Measurements from ENCODE around the gene LYPD8. TPM values are rescaled to one million over a fixed set of nuclear protein-coding genes. Genes with fewer than 3 reads are reported as not detected.

The LYPD8 gene
- polyA plus RNA-seq, 1 donor from 2014 or later, result not detected

DNA sequence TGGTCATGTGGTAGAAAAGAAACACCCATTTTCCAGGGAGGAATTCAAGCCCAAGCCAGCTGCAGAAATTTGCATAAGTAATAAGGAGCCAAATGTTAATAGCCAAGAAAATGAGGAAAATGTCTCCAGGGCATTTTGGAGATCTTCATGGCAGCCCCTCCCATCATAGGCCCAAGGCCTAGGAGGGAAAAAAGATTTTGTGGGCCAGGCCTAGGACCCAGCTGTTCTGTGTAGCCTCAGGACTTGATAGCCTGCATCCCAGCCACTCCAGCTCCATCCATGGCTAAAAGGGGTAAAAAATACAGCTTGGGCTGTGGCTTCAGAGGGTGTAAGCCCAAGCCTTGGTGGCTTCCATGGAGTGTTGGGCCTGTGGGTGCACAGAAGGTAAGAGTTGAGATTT lies 21.4 kb upstream of the LYPD8 start:
- Histone ChIP-seq H3K36me3 (ENCODE audit: insufficient read depth, low read length) (no peaks in the 10 kb centered on the region), H3K9ac (ENCODE audit: low read length) (no peak overlapping the region), H3K4me3 (ENCODE audit: low read length) (no peak overlapping the region), H3K4me2 (ENCODE audit: low read length) (no peak overlapping the region), H3K9me3 (ENCODE audit: low read length) (peaks cover 5% of the 10 kb centered on the region), H3F3A (ENCODE audit: insufficient read depth, low read length, poor library complexity, severe bottlenecking) (no peaks in the 10 kb centered on the region), H2AFZ (ENCODE audit: low read depth, low read length) (no peak overlapping the region), H4K20me1 (ENCODE audit: insufficient read depth) (no peaks in the 10 kb centered on the region), H3K79me2 (replicated peaks; ENCODE audit: insufficient read depth, low read length) (no peaks in the 10 kb centered on the region), H3K27ac (ENCODE audit: low read length) (no peak overlapping the region), H3K9me2 (ENCODE audit: insufficient read depth, low read length) (no peaks in the 10 kb centered on the region), H3K27me3 (ENCODE audit: insufficient read depth, low read depth, low read length) (no peaks in the 10 kb centered on the region)
- TF ChIP-seq RAD21 (conservative IDR thresholded peaks at IDR 0.05), result no peak
- no peak for TF ChIP-seq POLR2AphosphoS5 (IDR thresholded peaks at IDR 0.05)
- TF ChIP-seq EP300 (conservative IDR thresholded peaks at IDR 0.05; ENCODE audit: poor library complexity, severe bottlenecking), result no peak
- no peak for TF ChIP-seq MXI1 (conservative IDR thresholded peaks at IDR 0.05; ENCODE audit: poor library complexity, severe bottlenecking)
- TF ChIP-seq EZH2 (IDR thresholded peaks at IDR 0.05; ENCODE audit: borderline replicate concordance, insufficient read depth, low read length, poor library complexity, severe bottlenecking), result no peak
- TF ChIP-seq TAF1 (IDR thresholded peaks at IDR 0.05; ENCODE audit: low read depth), result no peak
- TF ChIP-seq, protein P1, sequence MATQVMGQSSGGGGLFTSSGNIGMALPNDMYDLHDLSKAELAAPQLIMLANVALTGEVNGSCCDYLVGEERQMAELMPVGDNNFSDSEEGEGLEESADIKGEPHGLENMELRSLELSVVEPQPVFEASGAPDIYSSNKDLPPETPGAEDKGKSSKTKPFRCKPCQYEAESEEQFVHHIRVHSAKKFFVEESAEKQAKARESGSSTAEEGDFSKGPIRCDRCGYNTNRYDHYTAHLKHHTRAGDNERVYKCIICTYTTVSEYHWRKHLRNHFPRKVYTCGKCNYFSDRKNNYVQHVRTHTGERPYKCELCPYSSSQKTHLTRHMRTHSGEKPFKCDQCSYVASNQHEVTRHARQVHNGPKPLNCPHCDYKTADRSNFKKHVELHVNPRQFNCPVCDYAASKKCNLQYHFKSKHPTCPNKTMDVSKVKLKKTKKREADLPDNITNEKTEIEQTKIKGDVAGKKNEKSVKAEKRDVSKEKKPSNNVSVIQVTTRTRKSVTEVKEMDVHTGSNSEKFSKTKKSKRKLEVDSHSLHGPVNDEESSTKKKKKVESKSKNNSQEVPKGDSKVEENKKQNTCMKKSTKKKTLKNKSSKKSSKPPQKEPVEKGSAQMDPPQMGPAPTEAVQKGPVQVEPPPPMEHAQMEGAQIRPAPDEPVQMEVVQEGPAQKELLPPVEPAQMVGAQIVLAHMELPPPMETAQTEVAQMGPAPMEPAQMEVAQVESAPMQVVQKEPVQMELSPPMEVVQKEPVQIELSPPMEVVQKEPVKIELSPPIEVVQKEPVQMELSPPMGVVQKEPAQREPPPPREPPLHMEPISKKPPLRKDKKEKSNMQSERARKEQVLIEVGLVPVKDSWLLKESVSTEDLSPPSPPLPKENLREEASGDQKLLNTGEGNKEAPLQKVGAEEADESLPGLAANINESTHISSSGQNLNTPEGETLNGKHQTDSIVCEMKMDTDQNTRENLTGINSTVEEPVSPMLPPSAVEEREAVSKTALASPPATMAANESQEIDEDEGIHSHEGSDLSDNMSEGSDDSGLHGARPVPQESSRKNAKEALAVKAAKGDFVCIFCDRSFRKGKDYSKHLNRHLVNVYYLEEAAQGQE (IDR thresholded peaks at IDR 0.05; ENCODE audit: borderline replicate concordance), result no peak

DNA sequence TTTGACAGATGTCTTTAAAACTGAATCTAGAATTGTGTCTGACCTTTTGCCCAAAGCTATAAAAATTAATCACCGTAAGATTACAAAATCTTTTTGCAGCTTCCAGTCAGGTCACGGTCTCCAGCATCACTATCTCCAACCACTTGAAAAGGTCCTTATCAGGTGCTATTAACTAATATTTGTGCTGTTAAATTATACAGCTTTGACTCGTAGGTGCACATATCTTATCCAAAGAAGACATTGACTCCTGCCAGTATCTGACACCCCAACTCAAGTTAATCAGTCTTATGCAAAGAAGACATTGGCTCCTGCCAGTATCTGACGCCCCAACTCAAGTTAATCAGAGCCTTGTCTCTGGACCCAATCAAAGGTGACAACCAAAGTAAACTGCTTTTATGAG lies 19.9 kb upstream of the LYPD8 start:
- peaks cover 5% of the 10 kb centered on the region for H3K9me3 ChIP-seq (ENCODE audit: low read length)
- H3K79me2 ChIP-seq (replicated peaks; ENCODE audit: insufficient read depth, low read length), result no peaks in the 10 kb centered on the region
- H3F3A ChIP-seq (ENCODE audit: insufficient read depth, low read length, poor library complexity, severe bottlenecking), result no peaks in the 10 kb centered on the region
- no peaks in the 10 kb centered on the region for H3K36me3 ChIP-seq (ENCODE audit: insufficient read depth, low read length)
- H2AFZ ChIP-seq (ENCODE audit: low read depth, low read length), result no peak overlapping the region
- no peak for TF ChIP-seq EZH2 (IDR thresholded peaks at IDR 0.05; ENCODE audit: borderline replicate concordance, insufficient read depth, low read length, poor library complexity, severe bottlenecking)
- TF ChIP-seq SMC3 (conservative IDR thresholded peaks at IDR 0.05; ENCODE audit: poor library complexity), result no peak
- no peak overlapping the region for H3K4me3 ChIP-seq (ENCODE audit: low read length)
- no peak overlapping the region for H3K9ac ChIP-seq (ENCODE audit: low read length)
- no peak overlapping the region for H3K4me2 ChIP-seq (ENCODE audit: low read length)
- no peaks in the 10 kb centered on the region for H4K20me1 ChIP-seq (ENCODE audit: insufficient read depth)
- H3K27me3 ChIP-seq (ENCODE audit: insufficient read depth, low read depth, low read length), result no peaks in the 10 kb centered on the region
- H3K27ac ChIP-seq (ENCODE audit: low read length), result no peak overlapping the region
- no peaks in the 10 kb centered on the region for H3K9me2 ChIP-seq (ENCODE audit: insufficient read depth, low read length)

DNA sequence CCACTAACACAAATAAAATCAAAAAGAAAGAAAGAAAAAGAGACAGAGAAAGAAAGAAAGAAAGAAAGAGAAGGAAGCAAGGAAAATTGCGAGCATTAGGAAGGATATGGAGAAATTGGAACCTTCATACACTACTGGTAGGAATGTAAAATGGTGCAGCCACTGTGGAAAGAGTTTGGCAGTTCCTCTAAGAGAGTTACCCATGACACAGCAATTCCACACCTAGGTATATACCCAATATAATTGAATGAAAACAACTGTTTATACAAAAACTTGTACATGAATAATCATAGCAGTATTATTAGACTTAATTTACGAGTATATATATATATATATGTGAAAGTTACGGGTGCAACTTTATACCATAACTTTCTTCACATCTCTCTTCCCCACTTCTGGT lies 4.1 kb upstream of the LYPD8 start:
- H3K27ac ChIP-seq (ENCODE audit: low read length), result no peak overlapping the region
- H3F3A ChIP-seq (ENCODE audit: insufficient read depth, low read length, poor library complexity, severe bottlenecking), result no peaks in the 10 kb centered on the region
- H3K4me3 ChIP-seq (ENCODE audit: low read length), result no peak overlapping the region
- H4K20me1 ChIP-seq (ENCODE audit: insufficient read depth), result no peaks in the 10 kb centered on the region
- TF ChIP-seq, protein P1 (IDR thresholded peaks at IDR 0.05; ENCODE audit: borderline replicate concordance), result no peak
- TF ChIP-seq EZH2 (IDR thresholded peaks at IDR 0.05; ENCODE audit: borderline replicate concordance, insufficient read depth, low read length, poor library complexity, severe bottlenecking) (no peak), MXI1 (conservative IDR thresholded peaks at IDR 0.05; ENCODE audit: poor library complexity, severe bottlenecking) (no peak)
- no peak overlapping the region for H3K9ac ChIP-seq (ENCODE audit: low read length)
- H3K36me3 ChIP-seq (ENCODE audit: insufficient read depth, low read length), result no peaks in the 10 kb centered on the region
- H3K4me2 ChIP-seq (ENCODE audit: low read length), result no peak overlapping the region
- H3K27me3 ChIP-seq (ENCODE audit: insufficient read depth, low read depth, low read length), result no peaks in the 10 kb centered on the region
- H2AFZ ChIP-seq (ENCODE audit: low read depth, low read length), result no peak overlapping the region
- H3K79me2 ChIP-seq (replicated peaks; ENCODE audit: insufficient read depth, low read length), result no peaks in the 10 kb centered on the region
- H3K9me3 ChIP-seq (ENCODE audit: low read length), result peaks cover 3% of the 10 kb centered on the region
- no peaks in the 10 kb centered on the region for H3K9me2 ChIP-seq (ENCODE audit: insufficient read depth, low read length)
